ENCODE measurements around the gene DPT. TPM values are rescaled to one million over a fixed set of nuclear protein-coding genes. Genes with fewer than 3 reads are reported as not detected.

DPT gene
- not detected in 2 replicates for total RNA-seq (2014; rRNA removed; shearing (Covaris generic))

GRCh38 chr1:168728473-168729404 lies at the start of gene DPT:
DPT (minus strand) TSS chr1:168729206; CDS start chr1:168729174, 32 bp downstream.

Other genes with a start within 250 kb of the DPT start
- gene XCL2, start 185.2 kb downstream of the DPT start, total RNA-seq (2014; rRNA removed; shearing (Covaris generic)), result not detected in 2 replicates
- gene XCL1, start 152.6 kb downstream of the DPT start, total RNA-seq (2014; rRNA removed; shearing (Covaris generic)), result 0.49 and 0.98 TPM in 2 replicates